ENCODE measurements around the gene PML.

PML gene

GRCh38 chr15:73997986-73998385 lies 3.5 kb downstream of the PML start:
- TF ChIP-seq CREB5 (CRISPR knock-in tag; IDR thresholded peaks at IDR 0.05; ENCODE audit: low read depth) (no peak), ARNTL (CRISPR knock-in tag; IDR thresholded peaks at IDR 0.05; ENCODE audit: borderline replicate concordance, low read depth) (no peak), TCF4 (CRISPR knock-in tag; IDR thresholded peaks at IDR 0.05; ENCODE audit: borderline replicate concordance) (no peak), ZC3H10 (CRISPR knock-in tag; IDR thresholded peaks at IDR 0.05) (no peak), PATZ1 (CRISPR knock-in tag; IDR thresholded peaks at IDR 0.05; ENCODE audit: borderline replicate concordance) (no peak), TSHZ2 (CRISPR knock-in tag; IDR thresholded peaks at IDR 0.05) (no peak), PPARA (CRISPR knock-in tag; IDR thresholded peaks at IDR 0.05; ENCODE audit: borderline replicate concordance) (no peak), ZFP3 (CRISPR knock-in tag; IDR thresholded peaks at IDR 0.05) (no peak), ISL1 (CRISPR knock-in tag; IDR thresholded peaks at IDR 0.05) (no peak), OSR1 (CRISPR knock-in tag; IDR thresholded peaks at IDR 0.05) (no peak), ZNF70 (CRISPR knock-in tag; IDR thresholded peaks at IDR 0.05) (no peak), BACH2 (CRISPR knock-in tag; IDR thresholded peaks at IDR 0.05; ENCODE audit: borderline replicate concordance) (no peak), ESRRG (CRISPR knock-in tag; IDR thresholded peaks at IDR 0.05) (no peak), GLIS3 (CRISPR knock-in tag; IDR thresholded peaks at IDR 0.05) (no peak), SNAI2 (CRISPR knock-in tag; IDR thresholded peaks at IDR 0.05) (no peak), ZNF8 (CRISPR knock-in tag; IDR thresholded peaks at IDR 0.05) (no peak)

GRCh38 chr15:74006774-74007639 lies 12.5 kb downstream of the PML start:
- ATAC-seq, result no peak; the same call in 2 of the 3 replicates
- no peak for TF ChIP-seq TOX (CRISPR knock-in tag; IDR thresholded peaks at IDR 0.05; ENCODE audit: borderline replicate concordance)

More at GRCh38 chr15:73997986-73998385, 3.5 kb downstream of the PML start:
- no peak for ATAC-seq

- ATAC-seq, result no peak
- TF ChIP-seq PATZ1 (CRISPR knock-in tag; IDR thresholded peaks at IDR 0.05; ENCODE audit: borderline replicate concordance) (no peak), ZC3H10 (CRISPR knock-in tag; IDR thresholded peaks at IDR 0.05) (no peak), ZNF8 (CRISPR knock-in tag; IDR thresholded peaks at IDR 0.05) (no peak), CSRNP3 (CRISPR knock-in tag; IDR thresholded peaks at IDR 0.05) (no peak), OSR1 (CRISPR knock-in tag; IDR thresholded peaks at IDR 0.05) (no peak)
Observed at GRCh38 chr15:74007820-74008371, 13.4 kb downstream of the PML start.
